DMS53 treated with DMSO at 0.1 percent for 48 hours (cell line): ENCODE measurements around the gene GRPEL2.
"Not testable (repeated sequence)": the region's sequence is repeated elsewhere in the genome, so short reads cannot be mapped to it uniquely, and the experiment has no call there.

ENCODE experiments used
- DNase-seq: peaks from one replicate; lab custom pipeline; 2025; ENCODE audit not compliant: unreplicated experiment; lab: John Stamatoyannopoulos, UW

GRPEL2 gene

GRCh38 chr5:149375434-149375833, 30.1 kb downstream of the GRPEL2 start:
- no peak for DNase-seq

GRCh38 chr5:149376104-149376503, 30.8 kb downstream of the GRPEL2 start:
- no peak for DNase-seq

- DNase-seq: no peak
Observed at GRCh38 chr5:149376711-149377447, 31.6 kb downstream of the GRPEL2 start.

GRCh38 chr5:149378241-149378820, 33.0 kb downstream of the GRPEL2 start:
- no peak for DNase-seq

GRCh38 chr5:149379177-149379761, 34.0 kb downstream of the GRPEL2 start, which contains the start of gene IL17B:
Gene IL17B, minus strand, starts transcription at chr5:149379292. Its CDS starts 67 bp downstream, at chr5:149379225.
- DNase-seq: no peak

- no peak for DNase-seq
Observed at GRCh38 chr5:149379818-149380374, 34.6 kb downstream of the GRPEL2 start.

GRCh38 chr5:149380466-149381121, 35.3 kb downstream of the GRPEL2 start:
- DNase-seq: no peak

- no peak for DNase-seq
Observed at GRCh38 chr5:149381261-149381985, 36.1 kb downstream of the GRPEL2 start.

GRCh38 chr5:149381986-149382338, 36.7 kb downstream of the GRPEL2 start:
- DNase-seq: peak; percentile 66

GRCh38 chr5:149382517-149383220, 37.4 kb downstream of the GRPEL2 start:
- DNase-seq: no peak

- DNase-seq: no peak
Observed at GRCh38 chr5:149383399-149383798, 38.1 kb downstream of the GRPEL2 start.

GRCh38 chr5:149386166-149386565, 40.9 kb downstream of the GRPEL2 start:
- DNase-seq: no peak

GRCh38 chr5:149387081-149387631, 41.9 kb downstream of the GRPEL2 start:
- no peak for DNase-seq

GRCh38 chr5:149387982-149388381, 42.7 kb downstream of the GRPEL2 start:
- DNase-seq: no peak

GRCh38 chr5:149388498-149389190, 43.3 kb downstream of the GRPEL2 start:
- DNase-seq: no peak

GRCh38 chr5:149389552-149390495, 44.5 kb downstream of the GRPEL2 start:
- no peak for DNase-seq

- DNase-seq: not testable (repeated sequence)
Observed at GRCh38 chr5:149391076-149391475, 45.8 kb downstream of the GRPEL2 start.

GRCh38 chr5:149391524-149391923, 46.2 kb downstream of the GRPEL2 start:
- DNase-seq: no peak
